H9 (cell line): Measurements from ENCODE around the gene ERN1. TPM values are rescaled to one million over a fixed set of nuclear protein-coding genes. Genes with fewer than 3 reads are reported as not detected.

ENCODE experiments used
- DNase-seq: peaks from one replicate; pipeline ENCODE4 v3.0.0-alpha.2; 2017
- H2AFZ ChIP-seq: one replicate; pipeline ENCODE4 v1.6.1; 2013; ENCODE audit warnings: mild to moderate bottlenecking, low read length, control low read depth, moderate library complexity
- H2AK5ac ChIP-seq: 2 replicates; pipeline ENCODE4 v1.6.1; 2013; ENCODE audit warnings: low read length, control low read depth, mixed read lengths; ENCODE audit not compliant: insufficient read length
- H2BK120ac ChIP-seq: one replicate; pipeline ENCODE4 v1.6.1; 2013; ENCODE audit warnings: low read depth, mild to moderate bottlenecking, low read length, control low read depth, inconsistent platforms; ENCODE audit not compliant: poor library complexity, severe bottlenecking
- H2BK12ac ChIP-seq: 2 replicates; pipeline ENCODE4 v1.6.1; 2013; ENCODE audit warnings: low read length, control low read depth, mixed read lengths, low read depth; ENCODE audit not compliant: insufficient read length
- H2BK15ac ChIP-seq: 2 replicates; pipeline ENCODE4 v1.6.1; 2013; ENCODE audit warnings: low read depth, low read length, control low read depth
- H2BK20ac ChIP-seq: one replicate; pipeline ENCODE4 v1.6.1; 2013; ENCODE audit warnings: low read depth, mild to moderate bottlenecking, low read length, control low read depth, inconsistent platforms; ENCODE audit not compliant: poor library complexity, severe bottlenecking
- H2BK5ac ChIP-seq: 2 replicates; pipeline ENCODE4 v1.6.1; 2013; ENCODE audit warnings: low read length, control low read depth, mixed read lengths; ENCODE audit not compliant: insufficient read length
- H3K14ac ChIP-seq: 2 replicates; pipeline ENCODE4 v1.6.1; 2013; ENCODE audit warnings: low read length, control low read depth; ENCODE audit not compliant: insufficient read depth
- H3K18ac ChIP-seq: 2 replicates; pipeline ENCODE4 v1.6.1; 2013; ENCODE audit warnings: low read depth, mild to moderate bottlenecking, mixed read lengths, low read length, control low read depth; ENCODE audit not compliant: insufficient read length
- H3K23ac ChIP-seq: 2 replicates; pipeline ENCODE4 v1.6.1; 2013; ENCODE audit warnings: low read length, control low read depth, mixed read lengths, low read depth; ENCODE audit not compliant: insufficient read length
- H3K23me2 ChIP-seq: 2 replicates; pipeline ENCODE4 v1.6.1; 2013; ENCODE audit warnings: low read depth, mild to moderate bottlenecking, mixed read lengths, low read length, control low read depth; ENCODE audit not compliant: insufficient read length, poor library complexity, severe bottlenecking
- H3K27ac ChIP-seq: 2 replicates; pipeline ENCODE4 v1.5.1; 2013; ENCODE audit warnings: low read length, control low read depth, mixed read lengths, low read depth; ENCODE audit not compliant: insufficient read length
- H3K27me3 ChIP-seq: 2 replicates; pipeline ENCODE4 v1.6.1; 2013; ENCODE audit warnings: low read length, control low read depth, inconsistent platforms; ENCODE audit not compliant: insufficient read depth
- H3K4ac ChIP-seq: 2 replicates; pipeline ENCODE4 v1.6.1; 2013; ENCODE audit warnings: low read depth, mild to moderate bottlenecking, control low read depth, inconsistent platforms, low read length, moderate library complexity
- H3K4me1 ChIP-seq: 2 replicates; pipeline ENCODE4 v1.6.1; 2013; ENCODE audit warnings: low read length, control low read depth, inconsistent platforms; ENCODE audit not compliant: insufficient read depth
- H3K4me2 ChIP-seq: 2 replicates; pipeline ENCODE4 v1.6.1; 2013; ENCODE audit warnings: low read length, control low read depth, mixed read lengths; ENCODE audit not compliant: insufficient read length, insufficient read depth
- H3K56ac ChIP-seq: 2 replicates; pipeline ENCODE4 v1.6.1; 2013; ENCODE audit warnings: low read depth, mild to moderate bottlenecking, mixed read lengths, low read length, control low read depth; ENCODE audit not compliant: insufficient read length
- H3K79me1 ChIP-seq: 2 replicates; pipeline ENCODE4 v1.6.1; 2013; ENCODE audit warnings: low read depth, mild to moderate bottlenecking, moderate library complexity, low read length, control low read depth, inconsistent platforms; ENCODE audit not compliant: insufficient read depth, poor library complexity, severe bottlenecking
- H3K79me2 ChIP-seq: 2 replicates; pipeline ENCODE4 v1.6.1; 2013; ENCODE audit warnings: low read length, control low read depth, inconsistent platforms; ENCODE audit not compliant: insufficient read depth
- H3K9ac ChIP-seq: 2 replicates; pipeline ENCODE4 v1.6.1; 2013; ENCODE audit warnings: low read length, control low read depth, mixed read lengths; ENCODE audit not compliant: insufficient read length; ENCODE audit errors: extremely low read depth
- H3K9me3 ChIP-seq: one replicate; pipeline ENCODE4 v1.6.1; 2013; ENCODE audit warnings: low read depth, low read length, inconsistent platforms; ENCODE audit not compliant: control insufficient read depth
- H3T11ph ChIP-seq: one replicate; pipeline ENCODE4 v1.6.1; 2013; ENCODE audit warnings: mild to moderate bottlenecking, low read length, control low read depth, inconsistent platforms
- H4K20me1 ChIP-seq: one replicate; pipeline ENCODE4 v1.6.1; 2013; ENCODE audit not compliant: control insufficient read depth, insufficient read length, insufficient read depth
- H4K5ac ChIP-seq: 2 replicates; pipeline ENCODE4 v1.6.1; 2013; ENCODE audit warnings: low read depth, mild to moderate bottlenecking, mixed read lengths, low read length, control low read depth; ENCODE audit not compliant: insufficient read length
- H4K8ac ChIP-seq: replicated peaks from 2 replicates; pipeline ENCODE4 v1.6.1; 2013; ENCODE audit warnings: low read length, control low read depth, mixed read lengths, low read depth; ENCODE audit not compliant: insufficient read length
- H4K91ac ChIP-seq: 2 replicates; pipeline ENCODE4 v1.6.1; 2013; ENCODE audit warnings: low read depth, mild to moderate bottlenecking, moderate library complexity, mixed read lengths, low read length, control low read depth; ENCODE audit not compliant: insufficient read length
- H3K27ac Mint-ChIP-seq, 3 experiments: 2 replicates in 2 of 3; 3 replicates in 1 of 3; pipeline ENCODE4 v1.8.0; 2020 to 2021; ENCODE audit warnings: mixed read lengths in 3 of 3, mild to moderate bottlenecking in 1 of 3, moderate library complexity in 1 of 3
- H3K27me3 Mint-ChIP-seq: 2 replicates; pipeline ENCODE4 v1.8.0; 2021; ENCODE audit warnings: low read depth, mild to moderate bottlenecking, moderate library complexity, mixed read lengths
- H3K36me3 Mint-ChIP-seq, 3 experiments: 2 replicates in 2 of 3; 3 replicates in 1 of 3; pipeline ENCODE4 v1.8.0; 2020 to 2021; ENCODE audit warnings: low read depth in 3 of 3, mixed read lengths in 3 of 3; ENCODE audit not compliant: insufficient read depth in 1 of 3
- H3K4me1 Mint-ChIP-seq, 2 experiments: 2 replicates each; pipeline ENCODE4 v1.8.0; 2020; ENCODE audit warnings: mixed read lengths in 2 of 2
- H3K4me3 Mint-ChIP-seq, 2 experiments: 2 replicates in 1 of 2; 3 replicates in 1 of 2; pipeline ENCODE4 v1.8.0; 2020 to 2021; ENCODE audit warnings: mild to moderate bottlenecking in 2 of 2, mixed read lengths in 2 of 2, moderate library complexity in 1 of 2
- H3K9me3 Mint-ChIP-seq, 2 experiments: 2 replicates in 1 of 2; 3 replicates in 1 of 2; pipeline ENCODE4 v1.8.0; 2020; ENCODE audit warnings: mild to moderate bottlenecking in 2 of 2, mixed read lengths in 2 of 2, moderate library complexity in 1 of 2
- WGBS: extraction: QIAGEN DNeasy Blood & Tissue Kit; methylation state at CpG from one replicate; pipeline ENCODE4 v1.1.7; 2013; ENCODE audit warnings: missing lambda C conversion rate, low lambda C conversion rate, mixed read lengths; ENCODE audit not compliant: insufficient read length; ENCODE audit errors: extremely low coverage; 5-methylcytosine and 5-hydroxymethylcytosine counted together
- total RNA-seq: library from RNA; stranded (reverse); gene quantifications from 2 replicates; pipeline ENCODE4 v1.2.1, GENCODE V29; 2021
- TF ChIP-seq, protein P1 (sequence below): fragments of 200-600 bp; sonication (generic); conservative IDR thresholded peaks from 3 replicates; pipeline ENCODE4 v1.8.0; 2021; ENCODE audit warnings: antibody characterized with exemption, mild to moderate bottlenecking

The ERN1 gene
- total RNA-seq, 1 experiment from 2014 or later, result 5.0 TPM

DNA sequence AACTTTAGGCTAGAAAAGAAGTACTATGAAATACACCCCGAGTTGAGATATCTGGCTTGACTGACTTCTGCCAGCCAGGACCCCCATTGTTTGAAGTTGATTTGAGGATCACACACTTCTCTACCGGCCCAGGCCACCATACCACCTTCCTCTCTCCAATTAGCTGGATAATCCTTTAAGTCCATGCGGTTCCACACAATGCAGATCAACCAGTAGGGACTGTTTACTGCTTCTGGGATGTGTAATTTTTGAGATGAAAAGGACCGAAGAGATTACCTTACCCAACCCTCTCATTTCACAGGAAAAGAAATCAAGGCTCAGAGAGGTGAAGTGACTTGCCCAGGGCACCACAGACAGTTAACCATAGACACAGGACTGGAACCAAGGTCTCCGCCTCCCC lies 20.5 kb downstream of the ERN1 start:
- peaks cover 7 to 13% of the 10 kb centered on the region in 2 experiments for H3K4me1 Mint-ChIP-seq
- Histone ChIP-seq H3K56ac (no peak overlapping the region), H2BK5ac (no peak overlapping the region), H2BK15ac (no peak overlapping the region), H3K14ac (no peak overlapping the region), H2BK12ac (no peak overlapping the region), H3K18ac (no peak overlapping the region), H2AFZ (no peak overlapping the region), H4K8ac (no peak overlapping the region), H3K4me2 (no peak overlapping the region), H2BK120ac (no peak overlapping the region), H4K20me1 (no peaks in the 10 kb centered on the region), H3K23me2 (no peaks in the 10 kb centered on the region), H3K27me3 (no peaks in the 10 kb centered on the region), H3K4me1 (no peaks in the 10 kb centered on the region; the same call in 1 of the 2 replicates), H2AK5ac (no peak overlapping the region), H3K79me1 (no peaks in the 10 kb centered on the region), H3K9ac (no peak overlapping the region), H3K23ac (no peak overlapping the region), H3T11ph (no peak overlapping the region), H4K91ac (no peak overlapping the region), H3K9me3 (no peaks in the 10 kb centered on the region), H2BK20ac (no peak overlapping the region), H3K27ac (no peak overlapping the region), H3K79me2 (no peaks in the 10 kb centered on the region), H4K5ac (no peak overlapping the region), H3K4ac (no peak overlapping the region)
- WGBS, result no CpG with 5 or more reads among the region's 5 CpGs
- H3K9me3 Mint-ChIP-seq, result no peaks in the 10 kb centered on the region
- TF ChIP-seq, protein P1, sequence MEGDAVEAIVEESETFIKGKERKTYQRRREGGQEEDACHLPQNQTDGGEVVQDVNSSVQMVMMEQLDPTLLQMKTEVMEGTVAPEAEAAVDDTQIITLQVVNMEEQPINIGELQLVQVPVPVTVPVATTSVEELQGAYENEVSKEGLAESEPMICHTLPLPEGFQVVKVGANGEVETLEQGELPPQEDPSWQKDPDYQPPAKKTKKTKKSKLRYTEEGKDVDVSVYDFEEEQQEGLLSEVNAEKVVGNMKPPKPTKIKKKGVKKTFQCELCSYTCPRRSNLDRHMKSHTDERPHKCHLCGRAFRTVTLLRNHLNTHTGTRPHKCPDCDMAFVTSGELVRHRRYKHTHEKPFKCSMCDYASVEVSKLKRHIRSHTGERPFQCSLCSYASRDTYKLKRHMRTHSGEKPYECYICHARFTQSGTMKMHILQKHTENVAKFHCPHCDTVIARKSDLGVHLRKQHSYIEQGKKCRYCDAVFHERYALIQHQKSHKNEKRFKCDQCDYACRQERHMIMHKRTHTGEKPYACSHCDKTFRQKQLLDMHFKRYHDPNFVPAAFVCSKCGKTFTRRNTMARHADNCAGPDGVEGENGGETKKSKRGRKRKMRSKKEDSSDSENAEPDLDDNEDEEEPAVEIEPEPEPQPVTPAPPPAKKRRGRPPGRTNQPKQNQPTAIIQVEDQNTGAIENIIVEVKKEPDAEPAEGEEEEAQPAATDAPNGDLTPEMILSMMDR, result no peak
- H3K4me3 Mint-ChIP-seq, result no peak overlapping the region
- DNase-seq, result peak; percentile 21
- no peaks in the 10 kb centered on the region for H3K27me3 Mint-ChIP-seq
- H3K36me3 Mint-ChIP-seq, result no peaks in the 10 kb centered on the region
- H3K27ac Mint-ChIP-seq, result no peak overlapping the region; a peak in 1 of 7 replicates
